H9 (cell line): ENCODE measurements around the gene CLCN6. TPM values are rescaled to one million over a fixed set of nuclear protein-coding genes. Genes with fewer than 3 reads are reported as not detected.

ENCODE experiments used
- DNase-seq: peaks from one replicate; pipeline ENCODE4 v3.0.0-alpha.2; 2017
- H2AFZ ChIP-seq: one replicate; pipeline ENCODE4 v1.6.1; 2013; ENCODE audit warnings: mild to moderate bottlenecking, low read length, control low read depth, moderate library complexity
- H2AK5ac ChIP-seq: 2 replicates; pipeline ENCODE4 v1.6.1; 2013; ENCODE audit warnings: low read length, control low read depth, mixed read lengths; ENCODE audit not compliant: insufficient read length
- H2BK120ac ChIP-seq: one replicate; pipeline ENCODE4 v1.6.1; 2013; ENCODE audit warnings: low read depth, mild to moderate bottlenecking, low read length, control low read depth, inconsistent platforms; ENCODE audit not compliant: poor library complexity, severe bottlenecking
- H2BK12ac ChIP-seq: 2 replicates; pipeline ENCODE4 v1.6.1; 2013; ENCODE audit warnings: low read length, control low read depth, mixed read lengths, low read depth; ENCODE audit not compliant: insufficient read length
- H2BK15ac ChIP-seq: 2 replicates; pipeline ENCODE4 v1.6.1; 2013; ENCODE audit warnings: low read depth, low read length, control low read depth
- H2BK20ac ChIP-seq: one replicate; pipeline ENCODE4 v1.6.1; 2013; ENCODE audit warnings: low read depth, mild to moderate bottlenecking, low read length, control low read depth, inconsistent platforms; ENCODE audit not compliant: poor library complexity, severe bottlenecking
- H2BK5ac ChIP-seq: 2 replicates; pipeline ENCODE4 v1.6.1; 2013; ENCODE audit warnings: low read length, control low read depth, mixed read lengths; ENCODE audit not compliant: insufficient read length
- H3K14ac ChIP-seq: 2 replicates; pipeline ENCODE4 v1.6.1; 2013; ENCODE audit warnings: low read length, control low read depth; ENCODE audit not compliant: insufficient read depth
- H3K18ac ChIP-seq: 2 replicates; pipeline ENCODE4 v1.6.1; 2013; ENCODE audit warnings: low read depth, mild to moderate bottlenecking, mixed read lengths, low read length, control low read depth; ENCODE audit not compliant: insufficient read length
- H3K23ac ChIP-seq: 2 replicates; pipeline ENCODE4 v1.6.1; 2013; ENCODE audit warnings: low read length, control low read depth, mixed read lengths, low read depth; ENCODE audit not compliant: insufficient read length
- H3K23me2 ChIP-seq: 2 replicates; pipeline ENCODE4 v1.6.1; 2013; ENCODE audit warnings: low read depth, mild to moderate bottlenecking, mixed read lengths, low read length, control low read depth; ENCODE audit not compliant: insufficient read length, poor library complexity, severe bottlenecking
- H3K27ac ChIP-seq: 2 replicates; pipeline ENCODE4 v1.5.1; 2013; ENCODE audit warnings: low read length, control low read depth, mixed read lengths, low read depth; ENCODE audit not compliant: insufficient read length
- H3K27me3 ChIP-seq: 2 replicates; pipeline ENCODE4 v1.6.1; 2013; ENCODE audit warnings: low read length, control low read depth, inconsistent platforms; ENCODE audit not compliant: insufficient read depth
- H3K4ac ChIP-seq: 2 replicates; pipeline ENCODE4 v1.6.1; 2013; ENCODE audit warnings: low read depth, mild to moderate bottlenecking, control low read depth, inconsistent platforms, low read length, moderate library complexity
- H3K4me1 ChIP-seq: 2 replicates; pipeline ENCODE4 v1.6.1; 2013; ENCODE audit warnings: low read length, control low read depth, inconsistent platforms; ENCODE audit not compliant: insufficient read depth
- H3K4me2 ChIP-seq: 2 replicates; pipeline ENCODE4 v1.6.1; 2013; ENCODE audit warnings: low read length, control low read depth, mixed read lengths; ENCODE audit not compliant: insufficient read length, insufficient read depth
- H3K56ac ChIP-seq: 2 replicates; pipeline ENCODE4 v1.6.1; 2013; ENCODE audit warnings: low read depth, mild to moderate bottlenecking, mixed read lengths, low read length, control low read depth; ENCODE audit not compliant: insufficient read length
- H3K79me1 ChIP-seq: 2 replicates; pipeline ENCODE4 v1.6.1; 2013; ENCODE audit warnings: low read depth, mild to moderate bottlenecking, moderate library complexity, low read length, control low read depth, inconsistent platforms; ENCODE audit not compliant: insufficient read depth, poor library complexity, severe bottlenecking
- H3K79me2 ChIP-seq: 2 replicates; pipeline ENCODE4 v1.6.1; 2013; ENCODE audit warnings: low read length, control low read depth, inconsistent platforms; ENCODE audit not compliant: insufficient read depth
- H3K9ac ChIP-seq: 2 replicates; pipeline ENCODE4 v1.6.1; 2013; ENCODE audit warnings: low read length, control low read depth, mixed read lengths; ENCODE audit not compliant: insufficient read length; ENCODE audit errors: extremely low read depth
- H3K9me3 ChIP-seq: one replicate; pipeline ENCODE4 v1.6.1; 2013; ENCODE audit warnings: low read depth, low read length, inconsistent platforms; ENCODE audit not compliant: control insufficient read depth
- H3T11ph ChIP-seq: one replicate; pipeline ENCODE4 v1.6.1; 2013; ENCODE audit warnings: mild to moderate bottlenecking, low read length, control low read depth, inconsistent platforms
- H4K20me1 ChIP-seq: one replicate; pipeline ENCODE4 v1.6.1; 2013; ENCODE audit not compliant: control insufficient read depth, insufficient read length, insufficient read depth
- H4K5ac ChIP-seq: 2 replicates; pipeline ENCODE4 v1.6.1; 2013; ENCODE audit warnings: low read depth, mild to moderate bottlenecking, mixed read lengths, low read length, control low read depth; ENCODE audit not compliant: insufficient read length
- H4K8ac ChIP-seq: replicated peaks from 2 replicates; pipeline ENCODE4 v1.6.1; 2013; ENCODE audit warnings: low read length, control low read depth, mixed read lengths, low read depth; ENCODE audit not compliant: insufficient read length
- H4K91ac ChIP-seq: 2 replicates; pipeline ENCODE4 v1.6.1; 2013; ENCODE audit warnings: low read depth, mild to moderate bottlenecking, moderate library complexity, mixed read lengths, low read length, control low read depth; ENCODE audit not compliant: insufficient read length
- H3K27ac Mint-ChIP-seq, 3 experiments: 2 replicates in 2 of 3; 3 replicates in 1 of 3; pipeline ENCODE4 v1.8.0; 2020 to 2021; ENCODE audit warnings: mixed read lengths in 3 of 3, mild to moderate bottlenecking in 1 of 3, moderate library complexity in 1 of 3
- H3K27me3 Mint-ChIP-seq: 2 replicates; pipeline ENCODE4 v1.8.0; 2021; ENCODE audit warnings: low read depth, mild to moderate bottlenecking, moderate library complexity, mixed read lengths
- H3K36me3 Mint-ChIP-seq, 3 experiments: 2 replicates in 2 of 3; 3 replicates in 1 of 3; pipeline ENCODE4 v1.8.0; 2020 to 2021; ENCODE audit warnings: low read depth in 3 of 3, mixed read lengths in 3 of 3; ENCODE audit not compliant: insufficient read depth in 1 of 3
- H3K4me1 Mint-ChIP-seq, 2 experiments: 2 replicates each; pipeline ENCODE4 v1.8.0; 2020; ENCODE audit warnings: mixed read lengths in 2 of 2
- H3K4me3 Mint-ChIP-seq, 2 experiments: 2 replicates in 1 of 2; 3 replicates in 1 of 2; pipeline ENCODE4 v1.8.0; 2020 to 2021; ENCODE audit warnings: mild to moderate bottlenecking in 2 of 2, mixed read lengths in 2 of 2, moderate library complexity in 1 of 2
- H3K9me3 Mint-ChIP-seq, 2 experiments: 2 replicates in 1 of 2; 3 replicates in 1 of 2; pipeline ENCODE4 v1.8.0; 2020; ENCODE audit warnings: mild to moderate bottlenecking in 2 of 2, mixed read lengths in 2 of 2, moderate library complexity in 1 of 2
- CTCF ChIP-seq: fragments of 200-600 bp; sonication (generic); conservative IDR thresholded peaks from 3 replicates; pipeline ENCODE4 v1.8.0; 2021; ENCODE audit warnings: antibody characterized with exemption, mild to moderate bottlenecking
- WGBS: extraction: QIAGEN DNeasy Blood & Tissue Kit; methylation state at CpG from one replicate; pipeline ENCODE4 v1.1.7; 2013; ENCODE audit warnings: missing lambda C conversion rate, low lambda C conversion rate, mixed read lengths; ENCODE audit not compliant: insufficient read length; ENCODE audit errors: extremely low coverage; 5-methylcytosine and 5-hydroxymethylcytosine counted together
- total RNA-seq: library from RNA; stranded (reverse); gene quantifications from 2 replicates; pipeline ENCODE4 v1.2.1, GENCODE V29; 2021

The CLCN6 gene
- total RNA-seq, 1 experiment from 2014 or later: 20.5 TPM

- H2BK20ac ChIP-seq: no peak overlapping the region
- H3K23me2 ChIP-seq: no peaks in the 10 kb centered on the region
Observed at GRCh38 chr1:11833497-11833896, 27.5 kb downstream of the CLCN6 start.

More at GRCh38 chr1:11833497-11833896, 27.5 kb downstream of the CLCN6 start:
- Histone ChIP-seq H2BK120ac (no peak overlapping the region), H2AFZ (no peak overlapping the region), H3K79me2 (no peaks in the 10 kb centered on the region), H3K79me1 (no peaks in the 10 kb centered on the region), H3K4ac (no peak overlapping the region), H3K14ac (no peak overlapping the region), H2BK15ac (no peak overlapping the region), H3T11ph (no peak overlapping the region), H4K91ac (no peak overlapping the region), H3K18ac (no peak overlapping the region), H4K8ac (no peak overlapping the region), H3K23ac (no peak overlapping the region), H3K9me3 (no peaks in the 10 kb centered on the region), H3K4me1 (no peaks in the 10 kb centered on the region), H2AK5ac (no peak overlapping the region), H3K56ac (no peak overlapping the region), H3K27ac (no peak overlapping the region), H2BK12ac (no peak overlapping the region), H3K9ac (no peak overlapping the region), H4K5ac (no peak overlapping the region), H3K27me3 (no peaks in the 10 kb centered on the region), H2BK5ac (no peak overlapping the region), H4K20me1 (no peaks in the 10 kb centered on the region), H3K4me2 (no peak overlapping the region)
- H3K4me3 Mint-ChIP-seq: no peak overlapping the region
- no peaks in the 10 kb centered on the region for H3K9me3 Mint-ChIP-seq
- DNase-seq: no peak
- no peak for TF ChIP-seq CTCF
- no peaks in the 10 kb centered on the region for H3K4me1 Mint-ChIP-seq
- WGBS: no CpG with 5 or more reads among the region's 8 CpGs
- no peaks in the 10 kb centered on the region for H3K27me3 Mint-ChIP-seq
- no peak overlapping the region for H3K27ac Mint-ChIP-seq
- peaks cover 33 to 88% (median 62%) of the 10 kb centered on the region in 3 experiments for H3K36me3 Mint-ChIP-seq
